ENCODE data around the gene PDLIM5.
"Not testable (repeated sequence)": the region's sequence is repeated elsewhere in the genome, so short reads cannot be mapped to it uniquely, and the experiment has no call there.

GRCh38 chr4:94513532-94513931, 61.8 kb downstream of the PDLIM5 start:
- not testable (repeated sequence) for TF ChIP-seq NRF1 (IDR thresholded peaks at IDR 0.05; ENCODE audit: low read depth, low read length); CTCF (IDR thresholded peaks at IDR 0.05; ENCODE audit: control extremely low read depth in 1 of 3, insufficient read depth in 1 of 3, low read depth in 1 of 3, low read length in 3 of 3); CHD1 (IDR thresholded peaks at IDR 0.05; ENCODE audit: low read depth, low read length)

All from H1 (cell line).